Endothelial cell of umbilical vein (primary cell): ENCODE results near the gene CROCC2.

Source experiments
- EZH2 ChIP-seq: IDR thresholded peaks from 2 replicates; pipeline ENCODE4 v1.6.1; 2012; ENCODE audit warnings: borderline replicate concordance, low read depth, mild to moderate bottlenecking, moderate library complexity, low read length, inconsistent platforms; ENCODE audit not compliant: severe bottlenecking
- GATA2 ChIP-seq: IDR thresholded peaks from 2 replicates; pipeline ENCODE4 v1.7.0; 2011; ENCODE audit warnings: low read depth, mild to moderate bottlenecking, moderate library complexity, mixed read lengths, low read length; ENCODE audit not compliant: insufficient read length, insufficient read depth
- JUN ChIP-seq: IDR thresholded peaks from 2 replicates; pipeline ENCODE4 v1.6.1; 2011; ENCODE audit warnings: borderline replicate concordance, low read depth; ENCODE audit not compliant: insufficient read length, insufficient read depth
- MYC ChIP-seq: IDR thresholded peaks from one replicate; pipeline ENCODE4 v1.6.1; 2011; ENCODE audit warnings: mild to moderate bottlenecking, low read depth, low read length
- POLR2A ChIP-seq: IDR thresholded peaks from 2 replicates; pipeline ENCODE4 v1.6.1; 2012; ENCODE audit warnings: low read depth, mild to moderate bottlenecking, control low read depth, low read length
- POLR2AphosphoS5 ChIP-seq: IDR thresholded peaks from 2 replicates; pipeline ENCODE4 v1.6.1; 2012; ENCODE audit warnings: low read depth, mild to moderate bottlenecking, control low read depth, low read length, moderate library complexity; ENCODE audit not compliant: insufficient read depth
- TF ChIP-seq, protein P1 (sequence below), 2 donors: IDR thresholded peaks; 1 replicate in 1 of 2; 2 replicates in 1 of 2; pipeline ENCODE4 v1.5.1; 2011; ENCODE audit warnings: low read length in 2 of 2, mild to moderate bottlenecking in 2 of 2, moderate library complexity in 2 of 2, control low read depth in 1 of 2, inconsistent platforms in 1 of 2, low read depth in 1 of 2; ENCODE audit not compliant: insufficient read depth in 1 of 2; ENCODE audit errors: extremely low read depth in 1 of 2
- TF ChIP-seq, protein P2 (sequence below): IDR thresholded peaks from 2 replicates; pipeline ENCODE4 v1.6.1; 2011; ENCODE audit not compliant: insufficient read depth, insufficient read length

DNA sequence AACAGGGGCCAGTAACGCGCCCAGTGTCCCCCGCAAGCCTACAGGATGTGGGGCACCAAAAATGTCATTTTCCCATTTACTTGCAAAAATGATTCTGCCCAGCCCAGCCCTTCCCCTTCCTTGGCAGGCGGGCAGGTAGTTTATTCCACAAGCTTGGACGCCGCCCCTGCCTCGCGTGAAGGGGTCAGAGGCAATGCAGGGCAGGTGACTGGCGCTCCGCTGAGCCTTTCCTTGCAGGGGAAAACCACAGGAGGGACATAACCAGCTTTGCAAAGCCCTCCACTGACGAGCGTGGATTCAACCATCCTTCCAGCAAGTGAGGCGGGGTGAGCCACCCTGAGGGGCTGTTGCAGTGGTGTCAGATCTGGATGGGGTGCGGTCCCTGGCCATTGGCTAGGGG is 15.4 kb upstream of the CROCC2 start:
- TF ChIP-seq, protein P1, sequence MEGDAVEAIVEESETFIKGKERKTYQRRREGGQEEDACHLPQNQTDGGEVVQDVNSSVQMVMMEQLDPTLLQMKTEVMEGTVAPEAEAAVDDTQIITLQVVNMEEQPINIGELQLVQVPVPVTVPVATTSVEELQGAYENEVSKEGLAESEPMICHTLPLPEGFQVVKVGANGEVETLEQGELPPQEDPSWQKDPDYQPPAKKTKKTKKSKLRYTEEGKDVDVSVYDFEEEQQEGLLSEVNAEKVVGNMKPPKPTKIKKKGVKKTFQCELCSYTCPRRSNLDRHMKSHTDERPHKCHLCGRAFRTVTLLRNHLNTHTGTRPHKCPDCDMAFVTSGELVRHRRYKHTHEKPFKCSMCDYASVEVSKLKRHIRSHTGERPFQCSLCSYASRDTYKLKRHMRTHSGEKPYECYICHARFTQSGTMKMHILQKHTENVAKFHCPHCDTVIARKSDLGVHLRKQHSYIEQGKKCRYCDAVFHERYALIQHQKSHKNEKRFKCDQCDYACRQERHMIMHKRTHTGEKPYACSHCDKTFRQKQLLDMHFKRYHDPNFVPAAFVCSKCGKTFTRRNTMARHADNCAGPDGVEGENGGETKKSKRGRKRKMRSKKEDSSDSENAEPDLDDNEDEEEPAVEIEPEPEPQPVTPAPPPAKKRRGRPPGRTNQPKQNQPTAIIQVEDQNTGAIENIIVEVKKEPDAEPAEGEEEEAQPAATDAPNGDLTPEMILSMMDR (IDR thresholded peaks at IDR 0.05; ENCODE audit: extremely low read depth in 1 of 2, insufficient read depth in 1 of 2, low read depth in 1 of 2, low read length in 2 of 2) = no peak
- no peak for TF ChIP-seq POLR2AphosphoS5
- TF ChIP-seq POLR2A = no peak
- no peak for TF ChIP-seq MYC
- TF ChIP-seq EZH2 = no peak
- TF ChIP-seq, protein P2, sequence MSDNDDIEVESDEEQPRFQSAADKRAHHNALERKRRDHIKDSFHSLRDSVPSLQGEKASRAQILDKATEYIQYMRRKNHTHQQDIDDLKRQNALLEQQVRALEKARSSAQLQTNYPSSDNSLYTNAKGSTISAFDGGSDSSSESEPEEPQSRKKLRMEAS = no peak
- no peak for TF ChIP-seq GATA2
- TF ChIP-seq JUN = no peak
